ENCODE results near the gene COL11A2. TPM values are rescaled to one million over a fixed set of nuclear protein-coding genes. Genes with fewer than 3 reads are reported as not detected.

Gene COL11A2
- total RNA-seq, 2 experiments from 2014 or later, result 1.9 to 2.0 TPM

GRCh38 chr6:33144373-33144772 lies 47.9 kb downstream of the COL11A2 start:
- intact Hi-C loops (cut with DNase I, micrococcal nuclease), result no loop called here
- no peak for DNase-seq
- Mint-ChIP-seq H3K4me3 (no peak overlapping the region), H3K27ac (no peak overlapping the region), H3K27me3 (peaks cover 26% of the 10 kb centered on the region), H3K9me3 (ENCODE audit: low read depth) (no peaks in the 10 kb centered on the region), H3K36me3 (ENCODE audit: low read depth) (no peaks in the 10 kb centered on the region), H3K4me1 (no peaks in the 10 kb centered on the region)
- ATAC-seq, result no peak
- CTCF ChIA-PET, result interaction anchor here (1.2 to 1.7 kb wide), 2 partner anchors 20 to 103 kb away, joined by 4 to 5 read pairs; no protein-coding TSS in a partner anchor
- POLR2A ChIA-PET, result no interaction called here

DNA sequence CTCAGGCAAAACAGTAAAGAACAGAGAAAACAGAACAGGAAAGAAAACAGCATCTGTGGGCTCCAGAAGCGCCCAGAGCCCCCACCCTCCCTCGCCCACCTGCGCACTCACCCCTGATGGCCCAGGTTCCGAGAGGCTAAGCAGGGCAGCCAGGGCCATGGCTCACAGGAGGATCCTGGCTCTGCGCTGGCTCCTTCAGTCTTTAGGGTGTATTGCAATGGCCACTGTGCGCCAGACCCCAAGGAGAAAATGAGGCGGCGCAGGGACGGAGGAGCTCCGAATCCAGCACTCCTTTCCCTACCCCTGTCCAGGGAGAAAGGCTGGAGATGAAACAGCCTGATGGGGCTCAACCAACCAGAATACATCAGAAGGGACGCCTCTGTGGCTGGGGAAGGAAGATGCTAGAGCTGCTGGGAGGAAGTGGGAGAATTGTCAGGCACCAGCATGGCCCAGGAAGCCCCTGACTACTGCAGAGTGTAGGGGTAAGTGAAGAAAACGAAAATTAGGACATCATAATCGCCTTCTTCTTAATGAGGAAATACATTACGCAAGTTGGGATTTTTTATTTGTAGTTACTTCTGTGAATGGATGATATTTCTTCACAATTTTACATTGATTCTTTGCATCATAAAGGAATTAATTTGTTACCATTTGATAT lies 49.0 kb downstream of the COL11A2 start:
- H3K4me3 Mint-ChIP-seq, result no peak overlapping the region
- H3K9me3 Mint-ChIP-seq (ENCODE audit: low read depth), result no peaks in the 10 kb centered on the region
- ChIA-PET POLR2A (no interaction called here), CTCF (interaction anchor here (0.7 to 1.7 kb wide), 3 partner anchors 19 to 104 kb away, joined by 3 to 5 read pairs (median 4); no protein-coding TSS in a partner anchor)
- no peak overlapping the region for H3K27ac Mint-ChIP-seq
- intact Hi-C loops (cut with DNase I, micrococcal nuclease), result no loop called here
- peaks cover 22% of the 10 kb centered on the region for H3K27me3 Mint-ChIP-seq
- no peaks in the 10 kb centered on the region for H3K36me3 Mint-ChIP-seq (ENCODE audit: low read depth)
- DNase-seq, result no peak
- ATAC-seq, result no peak
- H3K4me1 Mint-ChIP-seq, result no peaks in the 10 kb centered on the region

DNA sequence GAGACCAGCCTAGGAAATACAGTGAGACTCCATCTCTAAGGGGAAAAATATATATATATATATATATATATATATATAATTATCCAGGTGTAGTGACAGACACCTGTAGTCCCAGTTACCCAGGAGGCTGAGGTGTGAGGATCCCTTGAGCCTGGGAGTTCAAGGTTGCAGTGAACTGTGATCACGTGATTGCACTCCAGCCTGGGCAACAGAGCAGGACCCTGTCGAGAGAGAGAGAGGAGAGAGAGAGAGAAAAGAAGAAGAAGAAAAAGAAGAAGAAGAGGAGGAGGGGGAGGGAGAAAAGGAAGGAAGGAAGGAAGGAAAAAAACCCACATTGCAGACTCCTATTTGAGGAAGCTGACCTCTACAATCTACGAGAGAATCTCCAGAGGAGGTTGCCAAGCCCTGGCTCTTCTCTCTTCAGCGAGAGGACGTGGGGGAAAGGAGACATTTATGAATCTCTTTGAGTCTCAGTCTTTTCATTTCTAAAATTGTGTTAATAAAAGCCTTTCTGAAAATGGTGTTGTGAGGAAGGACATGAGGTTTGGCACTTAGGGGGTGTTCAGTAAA lies 49.7 kb downstream of the COL11A2 start:
- no peak overlapping the region for H3K4me3 Mint-ChIP-seq
- no peaks in the 10 kb centered on the region for H3K4me1 Mint-ChIP-seq
- ChIA-PET POLR2A (no interaction called here), CTCF (interaction anchor here (1.0 to 1.7 kb wide), 2 partner anchors 18 to 21 kb away, joined by 3 to 5 read pairs; no protein-coding TSS in a partner anchor)
- no peak overlapping the region for H3K27ac Mint-ChIP-seq
- DNase-seq (no peak), ATAC-seq (no peak)
- H3K36me3 Mint-ChIP-seq (ENCODE audit: low read depth), result no peaks in the 10 kb centered on the region
- no peaks in the 10 kb centered on the region for H3K9me3 Mint-ChIP-seq (ENCODE audit: low read depth)
- intact Hi-C loops (cut with DNase I, micrococcal nuclease), result no loop called here
- peaks cover 22% of the 10 kb centered on the region for H3K27me3 Mint-ChIP-seq

DNA sequence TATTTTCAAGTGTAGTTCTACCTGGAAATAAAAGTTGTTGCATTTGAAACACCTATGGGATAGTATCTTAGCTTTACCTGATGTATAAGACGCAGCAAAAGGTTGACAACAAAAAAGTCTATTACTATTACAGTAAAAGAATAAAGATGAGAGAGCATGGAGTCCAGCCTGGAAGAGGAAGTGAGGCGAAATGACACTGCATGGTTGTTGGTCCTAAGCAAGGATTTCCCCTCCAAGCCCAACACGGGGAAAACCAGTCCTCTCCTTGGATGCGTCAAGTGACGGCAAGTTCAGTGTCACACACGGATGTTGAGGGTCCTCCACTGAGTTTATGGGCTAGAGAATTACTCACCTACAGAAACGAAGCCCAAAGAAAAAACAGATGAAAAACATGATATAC lies 51.7 kb downstream of the COL11A2 start:
- H3K36me3 Mint-ChIP-seq (ENCODE audit: low read depth), result no peaks in the 10 kb centered on the region
- ATAC-seq (no peak), DNase-seq (no peak)
- H3K4me3 Mint-ChIP-seq, result no peak overlapping the region
- CTCF ChIA-PET, result interaction anchor here (3.2 kb wide), 1 partner anchor 15 kb away, joined by 17 read pairs; no protein-coding TSS in a partner anchor
- H3K9me3 Mint-ChIP-seq (ENCODE audit: low read depth), result no peaks in the 10 kb centered on the region
- POLR2A ChIA-PET, result no interaction called here
- H3K27ac Mint-ChIP-seq, result no peak overlapping the region
- H3K4me1 Mint-ChIP-seq, result no peaks in the 10 kb centered on the region
- H3K27me3 Mint-ChIP-seq, result peaks cover 22% of the 10 kb centered on the region
- intact Hi-C loops (cut with DNase I, micrococcal nuclease), result no loop called here

DNA sequence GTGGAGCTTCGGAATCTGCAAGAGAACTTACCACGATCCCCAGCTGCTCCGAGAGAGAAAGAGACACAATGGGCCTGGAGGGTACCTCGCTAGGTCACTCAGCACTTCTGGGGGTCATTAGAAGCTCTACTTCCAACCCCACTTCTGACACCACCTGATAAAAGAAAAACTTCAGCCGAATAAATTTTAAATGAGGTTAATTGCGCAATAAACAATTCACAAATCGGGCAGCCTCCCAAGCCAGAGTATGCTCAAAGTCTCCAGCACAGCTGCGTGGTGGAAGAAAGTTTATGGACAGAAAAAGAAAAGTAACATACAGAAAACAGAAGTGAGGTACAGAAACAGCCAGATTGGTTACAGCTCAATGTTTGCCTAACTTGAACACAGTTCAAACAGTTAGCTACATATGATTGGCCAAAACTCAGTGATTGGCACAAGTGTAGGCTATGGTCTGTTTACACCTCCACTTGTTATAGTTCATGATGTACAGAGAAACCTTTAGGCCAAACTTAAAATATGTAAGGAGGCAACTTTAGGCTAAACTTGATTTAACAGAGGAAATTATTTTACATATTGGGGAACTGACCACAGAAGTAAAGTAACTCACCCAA lies 52.6 kb downstream of the COL11A2 start:
- Mint-ChIP-seq H3K27ac (no peak overlapping the region), H3K36me3 (ENCODE audit: low read depth) (no peaks in the 10 kb centered on the region), H3K27me3 (peaks cover 23% of the 10 kb centered on the region), H3K4me3 (no peak overlapping the region), H3K9me3 (ENCODE audit: low read depth) (no peaks in the 10 kb centered on the region), H3K4me1 (no peaks in the 10 kb centered on the region)
- ChIA-PET POLR2A (interaction anchor here (0.8 kb wide), 1 partner anchor 51 kb away, joined by 4 read pairs; no protein-coding TSS in a partner anchor), CTCF (interaction anchor here (0.6 to 3.2 kb wide), 5 partner anchors 8 to 260 kb away, joined by 3 to 17 read pairs (median 4); partner anchors contain the start of gene HLA-DPA1)
- no peak for DNase-seq
- ATAC-seq, result no peak
- intact Hi-C loops (cut with DNase I, micrococcal nuclease), result no loop called here

DNA sequence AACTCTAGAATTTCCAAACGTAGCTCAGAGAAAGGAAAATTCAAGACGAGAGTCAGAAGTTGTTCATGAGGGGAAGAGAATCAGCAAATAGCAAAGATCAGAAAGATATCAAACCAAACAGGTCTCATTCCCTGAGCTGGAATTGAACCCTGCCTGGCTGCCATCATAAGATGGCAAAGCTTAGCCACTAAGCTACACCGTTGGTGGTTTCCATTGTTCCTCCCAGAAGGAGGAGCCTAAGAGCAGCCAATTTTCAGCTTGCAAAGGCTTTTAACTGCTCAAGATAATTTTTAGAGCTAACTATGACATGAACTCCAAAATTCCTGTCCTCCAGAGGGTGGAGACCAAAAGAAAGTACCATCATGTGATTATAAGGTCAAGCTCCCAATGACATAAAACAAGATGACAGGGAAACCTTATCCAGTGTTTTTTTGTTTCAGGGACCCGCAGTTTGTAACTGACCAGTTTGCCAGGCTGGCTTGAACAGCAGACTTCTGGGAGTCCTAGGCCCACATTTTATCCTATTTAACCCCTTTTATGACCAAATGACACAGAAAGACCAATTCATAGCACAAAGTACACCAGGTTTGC lies 55.9 kb downstream of the COL11A2 start:
- peaks cover 3% of the 10 kb centered on the region for H3K27me3 Mint-ChIP-seq

GRCh38 chr6:33132081-33132524 lies 60.2 kb downstream of the COL11A2 start:
- H3K9me3 Mint-ChIP-seq (ENCODE audit: low read depth), result no peaks in the 10 kb centered on the region
- ATAC-seq, result no peak
- no peak overlapping the region for H3K27ac Mint-ChIP-seq
- no peak for DNase-seq
- no peak overlapping the region for H3K4me3 Mint-ChIP-seq
- H3K36me3 Mint-ChIP-seq (ENCODE audit: low read depth), result no peaks in the 10 kb centered on the region
- intact Hi-C loops (cut with DNase I, micrococcal nuclease), result no loop called here
- H3K27me3 Mint-ChIP-seq, result peaks cover 2% of the 10 kb centered on the region
- POLR2A ChIA-PET, result interaction anchor here (0.6 kb wide), 1 partner anchor 145 kb away, joined by 6 read pairs; no protein-coding TSS in a partner anchor
- H3K4me1 Mint-ChIP-seq, result no peaks in the 10 kb centered on the region
- CTCF ChIA-PET, result interaction anchor here (0.7 kb wide), 1 partner anchor 114 kb away, joined by 3 read pairs; no protein-coding TSS in a partner anchor

More for the DNA sequence above, 55.9 kb downstream of the COL11A2 start:
- no peak for ATAC-seq
- POLR2A ChIA-PET, result no interaction called here
- H3K9me3 Mint-ChIP-seq (ENCODE audit: low read depth), result no peaks in the 10 kb centered on the region
- no peak for DNase-seq
- no peak overlapping the region for H3K4me3 Mint-ChIP-seq
- CTCF ChIA-PET, result interaction anchor here (0.6 to 3.9 kb wide), 6 partner anchors 10 to 647 kb away, joined by 3 to 26 read pairs (median 4); partner anchors contain the start of gene HLA-DPB1
- no peaks in the 10 kb centered on the region for H3K4me1 Mint-ChIP-seq
- intact Hi-C loops (cut with DNase I, micrococcal nuclease), result no loop called here
- no peak overlapping the region for H3K27ac Mint-ChIP-seq
- no peaks in the 10 kb centered on the region for H3K36me3 Mint-ChIP-seq (ENCODE audit: low read depth)

DNA sequence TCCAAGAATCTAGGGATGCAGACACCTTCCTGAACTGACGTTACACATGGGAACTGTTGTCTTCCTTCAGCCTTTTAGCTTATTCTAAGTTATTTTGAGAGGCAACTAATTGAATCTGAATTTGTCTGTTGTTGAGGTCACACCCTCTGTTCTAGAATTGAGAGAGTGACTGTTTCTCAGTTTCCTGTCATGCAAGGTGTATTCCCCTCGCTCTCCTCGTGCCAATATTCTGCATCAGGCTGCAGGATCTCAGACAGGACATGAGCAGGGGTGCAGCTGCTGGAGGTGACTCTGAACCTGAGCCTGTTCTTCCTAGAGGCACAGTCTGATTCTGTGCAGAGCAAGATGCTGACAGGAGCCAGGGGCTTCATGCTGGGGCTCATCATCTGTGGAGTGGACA lies 63.9 kb downstream of the COL11A2 start:
- Mint-ChIP-seq H3K4me3 (no peak overlapping the region), H3K27me3 (peaks cover 7% of the 10 kb centered on the region)
- POLR2A ChIA-PET, result no interaction called here

DNA sequence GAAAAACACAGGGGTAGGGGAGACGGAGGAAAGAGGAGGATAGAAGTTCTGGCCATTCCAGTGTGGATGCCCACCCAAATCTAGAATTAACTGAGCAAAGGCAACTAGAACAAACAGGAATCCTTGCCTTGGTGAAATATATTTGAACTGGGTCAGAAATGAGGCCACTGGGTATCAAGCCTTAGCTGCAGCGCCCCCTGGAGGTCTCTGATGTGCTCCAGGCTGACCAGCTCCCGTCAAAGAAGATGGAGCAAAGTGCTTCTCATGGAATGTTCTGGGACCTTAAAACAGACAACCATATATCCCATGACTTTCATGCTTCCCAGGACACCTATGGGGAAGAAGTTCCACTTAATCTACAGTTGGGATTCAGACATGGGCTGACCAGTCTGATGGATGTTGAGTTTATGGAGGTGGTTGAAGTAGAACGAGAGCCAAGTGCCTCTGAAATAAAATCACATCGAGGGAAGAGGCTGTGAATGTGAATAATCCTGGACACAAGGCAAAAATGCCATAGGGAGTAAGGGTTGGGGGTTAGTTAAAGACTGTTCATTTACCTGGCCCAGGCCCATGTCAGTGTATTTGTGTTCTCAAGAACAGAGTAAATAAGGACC lies 66.1 kb downstream of the COL11A2 start:
- Mint-ChIP-seq H3K27me3 (peaks cover 7% of the 10 kb centered on the region), H3K27ac (no peak overlapping the region), H3K9me3 (ENCODE audit: low read depth) (peaks cover 2% of the 10 kb centered on the region), H3K36me3 (ENCODE audit: low read depth) (peaks cover 1% of the 10 kb centered on the region), H3K4me3 (no peak overlapping the region), H3K4me1 (no peaks in the 10 kb centered on the region)
- POLR2A ChIA-PET, result interaction anchor here (1.2 kb wide), 1 partner anchor 122 kb away, joined by 3 read pairs; no protein-coding TSS in a partner anchor
- CTCF ChIA-PET, result interaction anchor here (0.5 to 8.0 kb wide), 22 partner anchors 9 to 216 kb away, joined by 3 to 77 read pairs (median 4); partner anchors contain the start of gene HLA-DPA1
- peak; percentile 83 for DNase-seq
- ATAC-seq, result peak; percentile 42
- intact Hi-C loops (cut with DNase I, micrococcal nuclease), result loop anchor here in 1 of 2 experiments (10.0 kb wide), 1 partner anchor 69 kb away; the partner anchor contains the start of gene COL11A2

More for the DNA sequence above, 63.9 kb downstream of the COL11A2 start:
- Mint-ChIP-seq H3K4me1 (no peaks in the 10 kb centered on the region), H3K27ac (no peak overlapping the region), H3K36me3 (ENCODE audit: low read depth) (peaks cover 1% of the 10 kb centered on the region), H3K9me3 (ENCODE audit: low read depth) (peaks cover 2% of the 10 kb centered on the region)
- DNase-seq (no peak), ATAC-seq (peak; percentile 54)
- CTCF ChIA-PET, result interaction anchor here (8.0 kb wide), 1 partner anchor 120 kb away, joined by 77 read pairs; no protein-coding TSS in a partner anchor
- intact Hi-C loops (cut with DNase I, micrococcal nuclease), result loop anchor here in 1 of 2 experiments (10.0 kb wide), 1 partner anchor 66 kb away; the partner anchor contains the start of gene COL11A2

GRCh38 chr6:33124947-33125346 lies 67.3 kb downstream of the COL11A2 start:
- ChIA-PET POLR2A (interaction anchor here (0.6 kb wide), 1 partner anchor 121 kb away, joined by 3 read pairs; no protein-coding TSS in a partner anchor), CTCF (interaction anchor here (0.8 to 8.0 kb wide), 17 partner anchors 10 to 147 kb away, joined by 3 to 77 read pairs (median 5); partner anchors contain the start of genes RPS18 and VPS52)
- H3K4me1 Mint-ChIP-seq, result no peaks in the 10 kb centered on the region
- peaks cover 2% of the 10 kb centered on the region for H3K9me3 Mint-ChIP-seq (ENCODE audit: low read depth)
- intact Hi-C loops (cut with DNase I, micrococcal nuclease), result loop anchor here in 1 of 2 experiments (10.0 kb wide), 1 partner anchor 70 kb away; the partner anchor contains the start of gene COL11A2
- no peak overlapping the region for H3K4me3 Mint-ChIP-seq
- H3K27me3 Mint-ChIP-seq, result peaks cover 7% of the 10 kb centered on the region
- ATAC-seq, result no peak
- H3K27ac Mint-ChIP-seq, result no peak overlapping the region
- H3K36me3 Mint-ChIP-seq (ENCODE audit: low read depth), result peaks cover 1% of the 10 kb centered on the region
- no peak for DNase-seq
